CD4-positive, alpha-beta T cell treated with Interleukin-12 subunit alpha and Interleukin-12 subunit beta, for 1 hour (primary cell): ENCODE results near the gene PCYT1A.
A peak's percentile ranks its signal among the peaks of the same experiment; 100 is the strongest.
"Not testable (repeated sequence)": the region's sequence is repeated elsewhere in the genome, so short reads cannot be mapped to it uniquely, and the experiment has no call there.

Experiments
- DNase-seq: peaks from one replicate; pipeline ENCODE4 v3.0.0-alpha.2; 2020

Gene PCYT1A

GRCh38 chr3:196210673-196211556, 76.6 kb downstream of the PCYT1A start, which contains the start of gene ZDHHC19:
Gene ZDHHC19 (minus strand): TSS chr3:196211400. CDS start chr3:196211315, 85 bp downstream.
- no peak for DNase-seq

- not testable (repeated sequence) for DNase-seq
These were observed 77.4 kb downstream of the PCYT1A start for GRCh38 chr3:196209944-196210672.

GRCh38 chr3:196208942-196209695, 78.4 kb downstream of the PCYT1A start:
- DNase-seq, result no peak

- DNase-seq, result peak; percentile 77
These were observed 79.5 kb downstream of the PCYT1A start for GRCh38 chr3:196207833-196208607.

GRCh38 chr3:196207159-196207832, 80.2 kb downstream of the PCYT1A start:
- peak; percentile 42 for DNase-seq

- not testable (repeated sequence) for DNase-seq
These were observed 81.9 kb downstream of the PCYT1A start for GRCh38 chr3:196205442-196206205.

- no peak for DNase-seq
These were observed 83.7 kb downstream of the PCYT1A start for GRCh38 chr3:196203846-196204245.

- no peak for DNase-seq
These were observed 85.0 kb downstream of the PCYT1A start for GRCh38 chr3:196202516-196202970.

GRCh38 chr3:196198771-196199753, 88.5 kb downstream of the PCYT1A start:
- DNase-seq, result no peak

- DNase-seq, result no peak
These were observed 89.3 kb downstream of the PCYT1A start for GRCh38 chr3:196198081-196198675.

- no peak for DNase-seq
These were observed 90.0 kb downstream of the PCYT1A start for GRCh38 chr3:196197524-196197923.

GRCh38 chr3:196195664-196196265, 91.8 kb downstream of the PCYT1A start:
- peak; percentile 36 for DNase-seq

GRCh38 chr3:196194542-196194915, 93.0 kb downstream of the PCYT1A start:
- DNase-seq, result no peak

GRCh38 chr3:196193736-196194541, 93.6 kb downstream of the PCYT1A start:
- DNase-seq, result no peak

GRCh38 chr3:196193133-196193735, 94.3 kb downstream of the PCYT1A start:
- DNase-seq, result no peak

- DNase-seq, result peak; percentile 41
These were observed 94.9 kb downstream of the PCYT1A start for GRCh38 chr3:196192524-196193051.

- peak; percentile 77 for DNase-seq
These were observed 95.4 kb downstream of the PCYT1A start for GRCh38 chr3:196192036-196192523.
